Keratinocyte (primary cell): ENCODE results near the gene PHAF1. TPM values are rescaled to one million over a fixed set of nuclear protein-coding genes. Genes with fewer than 3 reads are reported as not detected.

ENCODE experiments used
- DNase-seq: peaks from one replicate; pipeline ENCODE4 v3.0.0-alpha.2; 2011; ENCODE audit warnings: low read depth, missing footprints, low spot score
- FAIRE-seq: peaks from 2 replicates; lab custom pipeline; 2011; peaks lifted over from hg19 to GRCh38; lab: Jason Lieb, UNC
- H2AFZ ChIP-seq: 2 replicates; pipeline ENCODE4 v1.6.0; 2012; ENCODE audit warnings: low read length, control low read depth, inconsistent platforms; ENCODE audit not compliant: control insufficient read depth
- H3K27ac ChIP-seq: 2 replicates; pipeline ENCODE4 v1.5.1; 2011; ENCODE audit warnings: low read length; ENCODE audit not compliant: control insufficient read depth, insufficient read depth
- H3K27me3 ChIP-seq: 3 replicates; pipeline ENCODE4 v1.6.0; 2011; ENCODE audit warnings: low read length; ENCODE audit not compliant: control insufficient read depth, insufficient read depth; ENCODE audit errors: extremely low read depth
- H3K36me3 ChIP-seq, 2 experiments: 2 replicates in 1 of 2; 3 replicates in 1 of 2; pipeline ENCODE4 v1.5.1; 2011; ENCODE audit warnings: low read length in 2 of 2, mild to moderate bottlenecking in 1 of 2; ENCODE audit not compliant: control insufficient read depth in 2 of 2, insufficient read depth in 2 of 2; ENCODE audit errors: extremely low read depth in 1 of 2
- H3K4me1 ChIP-seq: 3 replicates; pipeline ENCODE4 v1.5.1; 2011; ENCODE audit warnings: low read length; ENCODE audit not compliant: control insufficient read depth, insufficient read depth; ENCODE audit errors: extremely low read depth
- H3K4me2 ChIP-seq: 3 replicates; pipeline ENCODE4 v1.6.0; 2011; ENCODE audit warnings: low read depth, low read length; ENCODE audit not compliant: control insufficient read depth, insufficient read depth; ENCODE audit errors: extremely low read depth
- H3K4me3 ChIP-seq, 3 experiments: fragments of 200-600 bp in 1 of 3; sonication (generic) in 1 of 3; 2 replicates in 2 of 3; 3 replicates in 1 of 3; pipeline ENCODE4 v1.5.1; 2011 to 2016; ENCODE audit warnings: low read length in 3 of 3, mild to moderate bottlenecking in 3 of 3, control low read depth in 2 of 3, inconsistent platforms in 1 of 3, low read depth in 1 of 3, mixed read lengths in 1 of 3, mixed run types in 1 of 3, moderate library complexity in 1 of 3; ENCODE audit not compliant: control insufficient read depth in 2 of 3, insufficient read depth in 2 of 3; ENCODE audit errors: extremely low read depth in 1 of 3
- H3K79me2 ChIP-seq: 2 replicates; pipeline ENCODE4 v1.6.0; 2012; ENCODE audit warnings: low read length; ENCODE audit not compliant: control insufficient read depth, insufficient read depth
- H3K9ac ChIP-seq: 3 replicates; pipeline ENCODE4 v1.6.0; 2011; ENCODE audit warnings: low read length; ENCODE audit not compliant: control insufficient read depth, insufficient read depth; ENCODE audit errors: extremely low read depth
- H3K9me1 ChIP-seq: 3 replicates; pipeline ENCODE4 v1.6.0; 2011; ENCODE audit warnings: low read length; ENCODE audit not compliant: control insufficient read depth, insufficient read depth; ENCODE audit errors: extremely low read depth
- H3K9me3 ChIP-seq: 2 replicates; pipeline ENCODE4 v1.5.1; 2012; ENCODE audit warnings: low read depth, low read length; ENCODE audit not compliant: control insufficient read depth
- H4K20me1 ChIP-seq: 3 replicates; pipeline ENCODE4 v1.6.0; 2011; ENCODE audit warnings: low read length; ENCODE audit not compliant: control insufficient read depth, insufficient read depth; ENCODE audit errors: extremely low read depth
- EZH2 ChIP-seq: IDR thresholded peaks from one replicate; pipeline ENCODE4 v1.6.1; 2012; ENCODE audit warnings: inconsistent platforms, mild to moderate bottlenecking, low read length, moderate library complexity
- dilution Hi-C: fragments of 300-500 bp; cut with MboI; formaldehyde crosslinking; loops from one replicate; pipeline ENCODE4 v1.7.0; 2020; ENCODE audit warnings: low sequenced_read_pairs; ENCODE audit not compliant: extremely low pct_ligation_motif_present
- polyA plus RNA-seq, 5 experiments: library from polyadenylated mRNA; depleted of rRNA in 3 of 5; stranded (reverse) in 3 of 5; stranded (forward) in 1 of 5; unstranded in 1 of 5; fragments of >200 nt; gene quantifications; 1 replicate in 1 of 5; 2 replicates in 3 of 5; 3 replicates in 1 of 5; pipeline versions ENCODE4 v1.2.1 to v1.2.3, GENCODE V29; 2011 to 2012; ENCODE audit warnings: missing spikeins in 2 of 5, low read depth in 1 of 5, low replicate concordance in 1 of 5
- TF ChIP-seq, protein P1 (sequence below), 3 experiments: IDR thresholded peaks in 1 of 3; conservative IDR thresholded peaks in 1 of 3; optimal IDR thresholded peaks in 1 of 3; 2 replicates in 2 of 3; 3 replicates in 1 of 3; pipeline versions ENCODE3 to v1.5.1; 2011; ENCODE audit warnings: low read length in 3 of 3, mild to moderate bottlenecking in 3 of 3, moderate library complexity in 2 of 3, control low read depth in 1 of 3, inconsistent platforms in 1 of 3; ENCODE audit not compliant: insufficient read depth in 2 of 3; ENCODE audit errors: extremely low read depth in 1 of 3

Gene PHAF1
- polyA plus RNA-seq, 1 donor (not counting 4 experiments of a cell fraction or from before 2014, with no cell fraction given), result 26.7 TPM

DNA sequence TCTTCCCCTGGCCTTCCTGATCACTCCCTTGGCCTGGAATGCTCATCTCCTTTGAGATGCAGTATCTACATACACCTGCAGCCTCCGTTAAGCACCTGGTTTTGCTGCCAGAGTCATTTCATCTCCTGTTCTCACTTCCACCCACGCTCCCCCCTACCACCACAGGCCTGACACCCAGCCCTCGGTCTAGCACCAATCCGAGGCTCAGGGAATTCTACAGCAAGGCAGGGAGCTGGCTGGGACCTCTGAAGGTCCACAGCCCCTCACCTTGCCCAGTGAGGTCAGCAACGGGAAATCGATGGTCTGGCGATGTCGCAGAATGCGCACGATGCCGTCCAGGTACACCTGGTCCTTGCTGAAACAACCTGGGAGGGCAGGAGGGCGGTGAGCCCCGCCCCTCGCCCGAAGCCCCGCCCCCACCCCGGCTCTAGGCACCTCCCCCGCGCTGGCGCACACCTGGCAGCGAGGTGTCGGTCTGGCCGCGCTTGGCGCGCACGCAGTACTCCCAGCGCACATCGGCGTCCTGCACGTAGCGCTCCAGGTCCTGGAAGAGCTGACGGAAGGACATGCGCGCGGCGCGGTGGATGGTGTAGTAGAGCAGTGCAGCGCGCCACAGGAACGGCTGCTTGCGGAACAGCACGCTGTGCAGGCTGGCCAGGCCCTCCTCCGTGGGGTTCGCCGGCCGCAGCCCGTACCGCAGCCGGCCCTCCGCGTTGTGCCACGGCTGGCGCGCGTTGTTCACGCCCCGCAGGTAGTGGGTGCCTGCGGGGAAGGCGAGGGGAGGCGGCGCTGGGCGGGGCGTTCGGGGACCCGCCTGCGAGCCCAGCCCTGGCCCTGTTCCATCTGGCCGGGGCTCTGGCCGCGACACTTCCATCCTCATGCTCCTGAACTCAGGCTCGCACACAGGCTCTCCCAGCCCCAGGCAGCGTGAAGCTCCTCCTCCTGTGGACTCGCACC, 68.3 kb downstream of the PHAF1 start:
- FAIRE-seq, result peak; percentile 17
- peaks cover 57% of the 10 kb centered on the region for H3K4me1 ChIP-seq
- no peaks in the 10 kb centered on the region for H3K9me1 ChIP-seq
- H3K9me3 ChIP-seq, result no peaks in the 10 kb centered on the region
- peaks cover 0 to 3% of the 10 kb centered on the region in 2 experiments for H3K36me3 ChIP-seq
- H3K4me3 ChIP-seq, result peak overlapping the region; percentile 35 to 48 (median 48)
- H3K9ac ChIP-seq, result peak overlapping the region; percentile 44
- no peak for DNase-seq
- no peaks in the 10 kb centered on the region for H4K20me1 ChIP-seq
- H2AFZ ChIP-seq, result peak overlapping the region; percentile 58
- dilution Hi-C loops, result no loop called here
- TF ChIP-seq, protein P1, sequence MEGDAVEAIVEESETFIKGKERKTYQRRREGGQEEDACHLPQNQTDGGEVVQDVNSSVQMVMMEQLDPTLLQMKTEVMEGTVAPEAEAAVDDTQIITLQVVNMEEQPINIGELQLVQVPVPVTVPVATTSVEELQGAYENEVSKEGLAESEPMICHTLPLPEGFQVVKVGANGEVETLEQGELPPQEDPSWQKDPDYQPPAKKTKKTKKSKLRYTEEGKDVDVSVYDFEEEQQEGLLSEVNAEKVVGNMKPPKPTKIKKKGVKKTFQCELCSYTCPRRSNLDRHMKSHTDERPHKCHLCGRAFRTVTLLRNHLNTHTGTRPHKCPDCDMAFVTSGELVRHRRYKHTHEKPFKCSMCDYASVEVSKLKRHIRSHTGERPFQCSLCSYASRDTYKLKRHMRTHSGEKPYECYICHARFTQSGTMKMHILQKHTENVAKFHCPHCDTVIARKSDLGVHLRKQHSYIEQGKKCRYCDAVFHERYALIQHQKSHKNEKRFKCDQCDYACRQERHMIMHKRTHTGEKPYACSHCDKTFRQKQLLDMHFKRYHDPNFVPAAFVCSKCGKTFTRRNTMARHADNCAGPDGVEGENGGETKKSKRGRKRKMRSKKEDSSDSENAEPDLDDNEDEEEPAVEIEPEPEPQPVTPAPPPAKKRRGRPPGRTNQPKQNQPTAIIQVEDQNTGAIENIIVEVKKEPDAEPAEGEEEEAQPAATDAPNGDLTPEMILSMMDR (optimal IDR thresholded peaks at IDR 0.05 in 1 of 3, IDR thresholded peaks at IDR 0.05 in 1 of 3, conservative IDR thresholded peaks at IDR 0.05 in 1 of 3; ENCODE audit: extremely low read depth in 1 of 3, insufficient read depth in 2 of 3, low read length in 3 of 3), result peak in 2 of 3 experiments; percentile 8 to 19
- TF ChIP-seq EZH2, result no peak
- H3K79me2 ChIP-seq, result peaks cover 6% of the 10 kb centered on the region
- H3K4me2 ChIP-seq, result peak overlapping the region; percentile 75
- H3K27ac ChIP-seq, result no peak overlapping the region
- no peaks in the 10 kb centered on the region for H3K27me3 ChIP-seq

DNA sequence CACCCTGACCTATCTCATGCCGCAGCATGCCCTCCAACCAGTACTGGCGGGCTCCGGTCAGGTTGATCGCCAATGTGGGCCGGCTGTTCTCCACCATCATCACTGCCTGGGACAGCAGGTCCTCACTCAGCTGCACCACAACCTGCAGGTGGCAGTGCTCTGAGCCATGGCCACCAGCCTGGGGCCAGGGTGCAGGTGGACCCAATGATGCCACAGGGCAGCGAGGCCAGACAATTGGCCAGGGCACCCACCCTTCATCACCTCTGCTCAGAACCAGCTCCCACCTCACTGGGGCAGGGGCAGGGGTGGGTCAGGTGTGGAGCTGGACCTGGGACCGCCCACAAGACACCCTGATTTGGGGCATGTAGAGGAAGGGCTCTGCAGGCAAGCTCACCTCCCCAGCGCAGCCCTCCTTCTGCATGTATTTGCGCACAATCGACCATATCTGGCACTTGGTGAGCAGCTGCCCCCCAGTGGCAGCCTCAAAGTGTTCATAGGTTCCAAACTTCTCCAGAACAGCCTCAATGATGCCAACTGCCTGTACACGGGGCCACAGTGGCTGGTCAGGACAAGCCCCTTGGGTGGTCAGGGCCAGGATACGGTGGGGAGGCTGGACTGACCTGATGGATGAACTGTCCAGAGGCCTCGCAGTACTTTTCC, 69.8 kb downstream of the PHAF1 start:
- Histone ChIP-seq H2AFZ (no peak overlapping the region), H3K4me2 (peak overlapping the region; percentile 1), H4K20me1 (no peaks in the 10 kb centered on the region), H3K79me2 (peaks cover 7% of the 10 kb centered on the region), H3K27ac (no peak overlapping the region), H3K9ac (no peak overlapping the region), H3K4me1 (peaks cover 44% of the 10 kb centered on the region), H3K9me3 (no peaks in the 10 kb centered on the region), H3K36me3 (peaks cover 0 to 3% of the 10 kb centered on the region in 2 experiments), H3K27me3 (no peaks in the 10 kb centered on the region), H3K9me1 (no peaks in the 10 kb centered on the region), H3K4me3 (no peak overlapping the region)
- no peak for DNase-seq
- dilution Hi-C loops, result no loop called here
- TF ChIP-seq, protein P1 (optimal IDR thresholded peaks at IDR 0.05 in 1 of 3, IDR thresholded peaks at IDR 0.05 in 1 of 3, conservative IDR thresholded peaks at IDR 0.05 in 1 of 3; ENCODE audit: extremely low read depth in 1 of 3, insufficient read depth in 2 of 3, low read length in 3 of 3), result peak; percentile 26 to 61 (median 31)
- no peak for TF ChIP-seq EZH2
- FAIRE-seq, result no peak
